ENCODE results near the gene MSRB1.
A peak's percentile ranks its signal among the peaks of the same experiment; 100 is the strongest.
"Not testable (repeated sequence)": the region's sequence is repeated elsewhere in the genome, so short reads cannot be mapped to it uniquely, and the experiment has no call there.

MSRB1 gene

GRCh38 chr16:1960665-1961630, 17.9 kb upstream of the MSRB1 start:
- DNase-seq, result no peak

- peak; percentile 63 for DNase-seq
Measured at GRCh38 chr16:1959269-1960039, 16.5 kb upstream of the MSRB1 start, which contains the start of gene NDUFB10. NDUFB10 (plus strand) TSS chr16:1959538; CDS start chr16:1959625, 87 bp downstream.

- no peak for DNase-seq
Measured at GRCh38 chr16:1958715-1959268, 15.8 kb upstream of the MSRB1 start.

- not testable (repeated sequence) for DNase-seq
Measured at GRCh38 chr16:1958143-1958491, 15.1 kb upstream of the MSRB1 start.

GRCh38 chr16:1957434-1958142, 14.6 kb upstream of the MSRB1 start:
- DNase-seq, result not testable (repeated sequence)

- DNase-seq, result no peak
Measured at GRCh38 chr16:1953734-1954133, 10.7 kb upstream of the MSRB1 start.

GRCh38 chr16:1950559-1950958, 7.6 kb upstream of the MSRB1 start:
- no peak for DNase-seq

GRCh38 chr16:1950047-1950446, 7.0 kb upstream of the MSRB1 start:
- DNase-seq, result no peak

GRCh38 chr16:1949507-1949906, 6.5 kb upstream of the MSRB1 start:
- DNase-seq, result no peak

GRCh38 chr16:1947369-1947670, 4.3 kb upstream of the MSRB1 start:
- DNase-seq, result no peak

GRCh38 chr16:1946495-1947368, 3.7 kb upstream of the MSRB1 start:
- DNase-seq, result no peak

GRCh38 chr16:1945559-1946391, 2.8 kb upstream of the MSRB1 start:
- DNase-seq, result no peak

- DNase-seq, result no peak
Measured at GRCh38 chr16:1944612-1945199, 1.7 kb upstream of the MSRB1 start.

GRCh38 chr16:1942047-1942809, 771 bp downstream of the MSRB1 start:
- no peak for DNase-seq

GRCh38 chr16:1941162-1942046, 1.6 kb downstream of the MSRB1 start:
- DNase-seq, result no peak

GRCh38 chr16:1940273-1941161, 2.5 kb downstream of the MSRB1 start:
- DNase-seq, result no peak

- not testable (repeated sequence) for DNase-seq
Measured at GRCh38 chr16:1939833-1940232, 3.2 kb downstream of the MSRB1 start.

- no peak for DNase-seq
Measured at GRCh38 chr16:1938910-1939309, 4.1 kb downstream of the MSRB1 start.

All from NCI-H774 (cell line).